ENCODE results near the gene PHACTR3. TPM values are rescaled to one million over a fixed set of nuclear protein-coding genes. Genes with fewer than 3 reads are reported as not detected.

The PHACTR3 gene
- total and polyA plus RNA-seq, 4 donors = 0.14 to 0.42 (median 0.17) TPM

DNA sequence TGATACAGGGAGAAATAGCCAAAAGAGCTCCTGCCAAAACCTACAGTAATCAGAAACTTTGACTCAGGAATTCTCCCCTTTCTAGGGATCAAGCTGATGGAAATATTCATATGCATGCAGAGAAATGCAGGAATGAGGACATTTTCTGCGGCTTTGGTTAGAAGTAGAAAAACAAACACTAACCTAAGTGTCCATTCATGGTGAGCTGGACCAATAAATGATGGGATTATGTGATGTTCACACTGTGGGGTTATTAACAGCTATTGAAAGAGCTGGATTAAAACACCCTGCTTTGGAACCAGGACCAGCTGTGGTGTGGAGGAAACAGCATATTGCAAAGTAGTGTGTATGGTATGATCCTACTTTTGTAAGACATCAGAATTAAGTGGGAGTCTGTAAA, 186.0 kb downstream of the PHACTR3 start:
- H3K9me3 ChIP-seq (ENCODE audit: control insufficient read depth in 4 of 4, low read length in 3 of 4) = peaks cover 0 to 9% (median 3%) of the 10 kb centered on the region in 4 donors
- no peaks in the 10 kb centered on the region for H3K4me1 ChIP-seq (ENCODE audit: control insufficient read depth in 4 of 4, insufficient read depth in 4 of 4, low read length in 3 of 4)
- no peaks in the 10 kb centered on the region for H3K36me3 ChIP-seq (ENCODE audit: control insufficient read depth in 4 of 4, insufficient read depth in 3 of 4, low read depth in 1 of 4, low read length in 3 of 4)
- no peak overlapping the region for H3K27ac ChIP-seq (ENCODE audit: low read depth in 1 of 2, low read length in 2 of 2)
- no peak for DNase-seq (ENCODE audit: low spot score)
- H3K4me3 ChIP-seq (ENCODE audit: low read depth in 1 of 3, low read length in 3 of 3) = no peak overlapping the region
- TF ChIP-seq RXRA (IDR thresholded peaks at IDR 0.05) (no peak), FOXA2 (IDR thresholded peaks at IDR 0.05) (no peak), EGR1 (IDR thresholded peaks at IDR 0.05; ENCODE audit: low read depth in 2 of 2) (no peak), SP1 (IDR thresholded peaks at IDR 0.05) (no peak), ATF3 (IDR thresholded peaks at IDR 0.05) (no peak), JUND (IDR thresholded peaks at IDR 0.05) (no peak), FOXA1 (IDR thresholded peaks at IDR 0.05) (no peak), GABPA (IDR thresholded peaks at IDR 0.05 in 1 of 2, conservative IDR thresholded peaks at IDR 0.05 in 1 of 2) (no peak), HNF4A (conservative IDR thresholded peaks at IDR 0.05) (no peak), TAF1 (conservative IDR thresholded peaks at IDR 0.05) (no peak), ZBTB33 (IDR thresholded peaks at IDR 0.05) (no peak), HNF4G (IDR thresholded peaks at IDR 0.05) (no peak), RAD21 (IDR thresholded peaks at IDR 0.05) (no peak), NR2F2 (IDR thresholded peaks at IDR 0.05) (no peak)
- TF ChIP-seq, protein P1, sequence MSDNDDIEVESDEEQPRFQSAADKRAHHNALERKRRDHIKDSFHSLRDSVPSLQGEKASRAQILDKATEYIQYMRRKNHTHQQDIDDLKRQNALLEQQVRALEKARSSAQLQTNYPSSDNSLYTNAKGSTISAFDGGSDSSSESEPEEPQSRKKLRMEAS (IDR thresholded peaks at IDR 0.05) = no peak
- TF ChIP-seq, protein P2, sequence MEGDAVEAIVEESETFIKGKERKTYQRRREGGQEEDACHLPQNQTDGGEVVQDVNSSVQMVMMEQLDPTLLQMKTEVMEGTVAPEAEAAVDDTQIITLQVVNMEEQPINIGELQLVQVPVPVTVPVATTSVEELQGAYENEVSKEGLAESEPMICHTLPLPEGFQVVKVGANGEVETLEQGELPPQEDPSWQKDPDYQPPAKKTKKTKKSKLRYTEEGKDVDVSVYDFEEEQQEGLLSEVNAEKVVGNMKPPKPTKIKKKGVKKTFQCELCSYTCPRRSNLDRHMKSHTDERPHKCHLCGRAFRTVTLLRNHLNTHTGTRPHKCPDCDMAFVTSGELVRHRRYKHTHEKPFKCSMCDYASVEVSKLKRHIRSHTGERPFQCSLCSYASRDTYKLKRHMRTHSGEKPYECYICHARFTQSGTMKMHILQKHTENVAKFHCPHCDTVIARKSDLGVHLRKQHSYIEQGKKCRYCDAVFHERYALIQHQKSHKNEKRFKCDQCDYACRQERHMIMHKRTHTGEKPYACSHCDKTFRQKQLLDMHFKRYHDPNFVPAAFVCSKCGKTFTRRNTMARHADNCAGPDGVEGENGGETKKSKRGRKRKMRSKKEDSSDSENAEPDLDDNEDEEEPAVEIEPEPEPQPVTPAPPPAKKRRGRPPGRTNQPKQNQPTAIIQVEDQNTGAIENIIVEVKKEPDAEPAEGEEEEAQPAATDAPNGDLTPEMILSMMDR (IDR thresholded peaks at IDR 0.05; ENCODE audit: low read depth, low read length, missing input control) = no peak
- no peak overlapping the region for H3K9ac ChIP-seq (ENCODE audit: low read depth in 1 of 2, low read length in 2 of 2)
- WGBS = 71% methylated on average over 1 of the region's 1 CpG
- H3K27me3 ChIP-seq (ENCODE audit: control insufficient read depth in 4 of 4, insufficient read depth in 4 of 4, low read length in 3 of 4) = no peaks in the 10 kb centered on the region

DNA sequence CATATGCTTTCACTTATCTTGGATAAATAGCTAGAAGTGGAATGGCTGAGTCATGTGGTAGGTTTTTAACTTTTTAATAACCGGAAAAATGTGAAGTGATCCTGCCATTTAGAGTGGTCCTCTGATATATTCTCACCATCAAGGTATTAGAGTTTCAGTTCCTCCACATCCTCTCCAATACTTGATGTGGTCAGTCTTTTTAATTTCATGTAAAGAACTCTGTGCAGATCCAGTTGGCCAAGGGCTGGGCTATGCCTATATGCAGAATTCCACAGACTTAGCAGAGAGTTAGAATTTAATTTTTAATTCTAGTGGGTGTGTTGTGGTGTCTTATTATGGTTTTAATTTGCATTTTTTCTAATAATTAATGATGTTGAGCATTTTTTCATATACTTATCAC, 188.0 kb downstream of the PHACTR3 start:
- DNase-seq (ENCODE audit: low spot score) = no peak
- Histone ChIP-seq H3K4me1 (ENCODE audit: control insufficient read depth in 4 of 4, insufficient read depth in 4 of 4, low read length in 3 of 4) (no peaks in the 10 kb centered on the region), H3K4me3 (ENCODE audit: low read depth in 1 of 3, low read length in 3 of 3) (no peak overlapping the region), H3K27me3 (ENCODE audit: control insufficient read depth in 4 of 4, insufficient read depth in 4 of 4, low read length in 3 of 4) (no peaks in the 10 kb centered on the region), H3K9ac (ENCODE audit: low read depth in 1 of 2, low read length in 2 of 2) (no peak overlapping the region), H3K9me3 (ENCODE audit: control insufficient read depth in 4 of 4, low read length in 3 of 4) (peaks cover 0 to 18% (median 3%) of the 10 kb centered on the region in 4 donors), H3K36me3 (ENCODE audit: control insufficient read depth in 4 of 4, insufficient read depth in 3 of 4, low read depth in 1 of 4, low read length in 3 of 4) (no peaks in the 10 kb centered on the region), H3K27ac (ENCODE audit: low read depth in 1 of 2, low read length in 2 of 2) (no peak overlapping the region)
- WGBS = 93% methylated on average over 1 of the region's 1 CpG
- TF ChIP-seq RAD21 (IDR thresholded peaks at IDR 0.05) = no peak
- TF ChIP-seq TAF1 (conservative IDR thresholded peaks at IDR 0.05) = no peak

GRCh38 chr20:59794555-59794954, 190.2 kb downstream of the PHACTR3 start:
- no peak for DNase-seq (ENCODE audit: low spot score)
- peaks cover 0 to 18% (median 4%) of the 10 kb centered on the region in 4 donors for H3K9me3 ChIP-seq (ENCODE audit: control insufficient read depth in 4 of 4, low read length in 3 of 4)
- no peaks in the 10 kb centered on the region for H3K36me3 ChIP-seq (ENCODE audit: control insufficient read depth in 4 of 4, insufficient read depth in 3 of 4, low read depth in 1 of 4, low read length in 3 of 4)
- WGBS = 59% methylated on average over 2 of the region's 2 CpGs
- no peak overlapping the region for H3K27ac ChIP-seq (ENCODE audit: low read depth in 1 of 2, low read length in 2 of 2)
- no peaks in the 10 kb centered on the region for H3K4me1 ChIP-seq (ENCODE audit: control insufficient read depth in 4 of 4, insufficient read depth in 4 of 4, low read length in 3 of 4)
- no peak overlapping the region for H3K9ac ChIP-seq (ENCODE audit: low read depth in 1 of 2, low read length in 2 of 2)
- TF ChIP-seq TAF1 (conservative IDR thresholded peaks at IDR 0.05) (no peak), REST (IDR thresholded peaks at IDR 0.05) (no peak), ATF3 (IDR thresholded peaks at IDR 0.05) (no peak), HNF4G (IDR thresholded peaks at IDR 0.05) (no peak), JUND (IDR thresholded peaks at IDR 0.05) (no peak), EGR1 (IDR thresholded peaks at IDR 0.05; ENCODE audit: low read depth in 2 of 2) (no peak), YY1 (IDR thresholded peaks at IDR 0.05) (no peak)
- no peaks in the 10 kb centered on the region for H3K27me3 ChIP-seq (ENCODE audit: control insufficient read depth in 4 of 4, insufficient read depth in 4 of 4, low read length in 3 of 4)
- H3K4me3 ChIP-seq (ENCODE audit: low read depth in 1 of 3, low read length in 3 of 3) = no peak overlapping the region

Measured in liver (tissue), 9 donors.